ENCODE data around the gene CHPF.

CHPF gene

DNA sequence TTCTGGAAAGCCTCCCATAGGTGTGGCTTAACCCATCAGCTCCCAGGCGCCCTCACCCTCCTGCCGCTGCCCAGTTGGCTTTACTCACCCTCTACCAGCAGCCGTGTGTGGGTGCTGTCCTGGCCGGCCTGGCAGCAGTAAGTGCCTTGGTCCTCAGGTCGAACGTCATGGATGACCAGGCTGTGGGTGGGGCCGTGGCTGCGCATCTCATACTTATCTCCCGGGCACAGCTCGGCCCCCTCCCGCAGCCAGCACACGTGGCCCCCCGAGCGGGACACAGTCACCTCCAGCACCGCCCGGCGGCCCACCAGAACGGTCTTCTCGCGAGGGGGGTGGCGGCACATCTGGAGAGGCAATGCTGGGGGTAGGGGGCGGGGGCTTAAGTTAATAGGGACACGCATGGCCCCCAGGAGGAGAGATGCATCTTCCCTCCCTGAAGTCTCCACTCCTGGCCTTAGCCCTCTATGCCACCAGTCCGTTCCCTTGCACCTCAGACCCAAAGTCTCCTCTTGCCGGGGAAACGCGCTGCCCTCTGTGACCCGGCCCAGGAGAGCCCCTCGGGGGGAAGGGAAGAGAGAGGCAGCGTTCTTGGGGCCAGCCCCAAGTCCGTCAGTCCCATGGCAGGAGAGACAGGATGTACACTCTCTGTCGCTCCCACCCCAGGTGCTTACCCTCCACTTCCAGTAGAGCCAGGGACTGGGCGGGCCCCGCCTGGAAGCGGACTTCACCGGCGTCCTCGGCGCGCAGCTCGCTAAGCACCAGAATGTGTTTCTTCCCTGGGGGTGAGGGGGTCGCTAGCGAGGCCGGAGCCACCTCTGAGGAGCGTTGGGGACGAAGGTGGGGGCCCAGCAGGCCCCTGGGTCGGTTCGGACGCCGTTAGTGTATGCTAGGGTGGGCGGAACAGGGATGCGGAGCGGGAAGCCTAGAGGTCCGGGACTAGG is 8.1 kb upstream of the CHPF start:
- DNase-seq (ENCODE audit: low read depth), result no peak

DNA sequence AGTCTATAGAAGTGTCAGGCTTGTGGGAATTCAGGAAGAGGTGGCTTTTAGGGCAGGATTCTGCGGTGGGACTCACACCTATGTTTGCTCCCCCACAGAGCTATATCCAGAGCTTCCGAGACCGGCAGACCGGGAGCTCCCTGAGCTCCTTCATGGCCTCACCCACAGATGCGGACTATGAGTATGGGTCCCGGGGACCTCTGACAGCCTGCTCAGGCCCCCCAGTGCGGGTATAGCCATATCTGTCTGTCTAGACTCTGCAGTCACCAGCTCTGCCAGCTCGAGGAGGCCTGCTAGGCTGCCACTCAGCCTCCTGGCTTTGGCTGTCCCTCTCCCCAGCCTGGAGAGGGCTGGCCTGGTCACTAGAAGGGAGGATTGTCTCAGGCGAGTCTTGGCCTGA is 6.0 kb upstream of the CHPF start:
- DNase-seq (ENCODE audit: low read depth), result no peak

DNA sequence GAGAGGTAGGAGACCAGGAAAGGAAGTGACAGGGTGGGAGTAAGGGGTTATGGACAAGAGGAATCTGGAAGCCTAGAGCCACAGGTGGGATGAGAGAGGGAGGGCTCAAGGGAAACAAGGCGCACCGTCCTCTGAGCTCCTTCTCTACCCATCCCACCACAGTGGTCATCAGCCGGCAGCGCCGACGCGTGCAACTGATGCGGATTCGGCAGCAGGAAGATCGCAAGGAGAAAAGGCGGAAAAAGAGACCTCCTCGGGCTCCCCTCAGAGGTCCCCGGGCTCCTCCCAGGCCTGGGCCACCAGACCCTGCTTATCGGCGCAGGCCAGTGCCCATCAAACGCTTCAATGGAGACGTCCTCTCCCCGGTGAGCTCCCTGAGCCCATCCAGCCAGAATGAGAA is 5.4 kb upstream of the CHPF start:
- DNase-seq (ENCODE audit: low read depth), result no peak

DNA sequence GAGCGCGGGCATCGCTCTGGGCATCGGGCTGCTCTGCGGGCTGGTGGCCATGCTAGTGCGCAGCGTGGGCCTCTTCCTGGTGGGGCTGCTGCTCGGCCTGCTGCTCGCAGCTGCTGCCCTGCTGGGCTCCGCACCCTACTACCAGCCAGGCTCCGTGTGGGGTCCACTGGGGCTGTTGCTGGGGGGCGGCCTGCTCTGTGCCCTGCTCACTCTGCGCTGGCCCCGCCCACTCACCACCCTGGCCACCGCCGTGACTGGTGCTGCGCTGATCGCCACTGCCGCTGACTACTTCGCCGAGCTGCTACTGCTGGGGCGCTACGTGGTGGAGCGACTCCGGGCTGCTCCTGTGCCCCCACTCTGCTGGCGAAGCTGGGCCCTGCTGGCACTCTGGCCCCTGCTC is 4.0 kb upstream of the CHPF start:
- DNase-seq (ENCODE audit: low read depth), result no peak

DNA sequence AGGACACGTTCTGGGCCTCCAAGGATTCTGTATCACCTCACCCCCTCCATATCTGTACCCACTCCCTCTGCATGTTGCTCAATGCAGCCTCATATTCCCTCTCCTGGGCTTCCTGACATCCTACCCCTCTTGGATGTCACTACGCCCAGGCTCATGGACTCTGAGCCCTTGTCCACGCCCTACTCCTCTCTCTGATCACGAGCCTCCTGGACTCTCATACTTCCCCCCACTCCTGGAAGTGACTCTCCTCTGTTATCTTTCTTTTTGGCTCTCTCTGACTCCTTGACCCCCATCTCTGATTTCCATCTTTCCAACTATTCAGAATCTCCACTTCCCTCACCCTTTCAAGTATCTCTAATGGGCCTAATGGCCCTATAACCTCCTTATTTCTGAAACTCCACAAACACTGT is 2.3 kb upstream of the CHPF start:
- no peak for DNase-seq (ENCODE audit: low read depth)

DNA sequence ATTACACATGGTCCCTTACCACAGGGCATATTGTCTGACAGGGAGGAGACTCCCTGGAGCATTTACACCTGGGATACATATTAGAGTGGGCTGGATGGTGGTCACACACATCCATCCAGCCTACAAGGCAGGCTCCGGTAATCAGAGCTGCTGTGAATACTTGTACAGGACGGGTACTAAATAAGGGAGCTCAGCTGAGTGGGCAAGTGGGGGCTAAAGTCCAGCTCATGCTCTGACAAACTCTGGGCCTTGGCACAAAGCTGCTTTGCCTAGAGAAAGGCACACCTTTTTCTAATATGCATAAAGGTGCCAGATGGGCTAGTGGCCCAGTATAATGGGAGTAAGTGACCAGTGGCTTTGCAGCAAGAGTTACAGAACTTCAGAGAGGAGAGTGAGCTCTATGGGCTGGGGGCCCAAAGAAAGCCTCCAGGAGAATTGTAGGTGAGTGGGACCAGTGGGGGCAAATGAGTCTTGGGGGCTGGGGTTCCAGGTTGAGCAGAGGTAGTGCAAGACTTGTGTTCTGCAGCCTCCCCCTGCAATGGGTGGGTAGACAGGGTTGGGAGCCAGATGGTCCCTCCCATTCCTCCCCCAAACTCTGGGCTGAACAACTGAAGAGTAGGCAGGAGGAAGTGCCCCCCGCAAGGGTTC is 1.8 kb upstream of the CHPF start:
- no peak for DNase-seq (ENCODE audit: low read depth)

DNA sequence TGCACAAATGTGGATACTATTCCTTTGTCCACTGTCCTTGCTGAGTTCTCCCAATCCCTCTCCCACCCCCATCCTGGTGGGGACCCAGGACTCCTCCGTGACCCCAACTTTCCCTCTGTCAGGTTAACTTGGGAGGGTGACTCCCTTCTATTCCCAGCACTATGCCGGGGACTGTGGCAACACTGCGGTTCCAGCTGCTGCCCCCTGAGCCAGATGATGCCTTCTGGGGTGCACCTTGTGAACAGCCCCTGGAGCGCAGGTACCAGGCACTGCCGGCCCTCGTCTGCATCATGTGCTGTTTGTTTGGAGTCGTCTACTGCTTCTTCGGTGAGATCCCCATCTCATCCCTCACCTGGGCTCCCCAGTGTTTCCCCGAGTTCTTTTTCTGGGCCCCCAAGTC is 958 bp upstream of the CHPF start:
- DNase-seq (ENCODE audit: low read depth), result no peak

DNA sequence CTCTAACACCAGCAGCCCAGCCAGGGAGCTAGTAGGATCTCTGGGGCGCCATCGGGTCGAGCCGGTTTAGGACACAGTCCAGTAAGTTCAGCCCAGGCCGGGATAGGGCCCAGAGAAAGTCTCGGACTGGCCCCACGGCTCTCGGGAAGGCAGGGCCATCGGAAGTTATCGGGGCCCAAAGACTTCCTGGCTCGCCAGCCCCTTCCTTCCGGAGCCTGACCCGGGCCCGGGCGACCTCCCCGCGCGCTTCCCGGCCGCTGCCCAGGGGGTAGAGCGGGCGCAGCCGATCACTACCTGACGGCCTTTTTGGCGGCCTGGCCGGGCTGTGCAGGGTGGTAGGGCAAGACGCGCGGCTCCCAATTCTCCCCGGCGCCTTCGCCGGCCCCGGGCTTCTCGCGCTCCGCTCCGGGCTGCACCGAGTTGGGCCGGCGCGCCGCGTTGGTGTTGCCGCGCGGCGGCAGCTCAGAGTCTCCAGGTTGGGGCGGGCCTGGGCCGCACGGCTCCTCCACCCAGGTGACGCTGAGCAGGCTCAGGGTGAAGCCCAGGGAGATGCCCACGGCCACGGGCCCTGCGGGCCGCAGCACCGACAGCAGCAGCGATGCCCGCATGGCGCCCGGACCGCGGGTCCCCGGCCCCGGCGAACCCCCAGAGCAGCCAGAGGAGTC is 546 bp downstream of the CHPF start:
- DNase-seq (ENCODE audit: low read depth), result no peak

DNA sequence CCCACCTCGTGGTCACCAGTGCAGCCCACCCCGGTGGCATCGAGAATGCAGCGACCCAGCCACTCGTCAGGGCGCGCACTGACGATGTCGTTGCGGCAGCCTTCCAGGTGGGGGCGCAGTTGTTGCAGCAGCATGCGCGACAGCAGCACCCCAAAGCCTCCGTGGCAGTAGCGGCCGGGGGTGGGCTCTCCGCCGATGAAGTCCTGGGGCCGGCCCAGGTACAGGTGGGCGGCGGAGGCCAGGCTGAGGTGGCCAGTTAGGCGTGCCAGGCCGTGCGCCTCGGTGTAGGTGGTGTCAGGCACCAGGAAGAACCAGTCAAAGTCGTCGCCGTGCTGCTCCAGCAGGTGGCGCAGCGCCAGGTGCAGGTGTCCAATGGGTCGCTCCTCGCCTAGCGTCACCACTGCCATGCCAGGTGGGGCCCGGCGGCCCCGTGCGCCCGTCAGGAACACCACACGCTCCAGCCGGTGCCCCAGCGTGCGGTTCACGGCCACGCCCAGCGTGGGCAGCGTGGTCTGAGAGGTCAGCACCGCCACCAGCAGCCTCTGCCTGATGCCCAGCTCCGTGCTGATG is 1.9 kb downstream of the CHPF start:
- peak; percentile 79 for DNase-seq (ENCODE audit: low read depth)

DNA sequence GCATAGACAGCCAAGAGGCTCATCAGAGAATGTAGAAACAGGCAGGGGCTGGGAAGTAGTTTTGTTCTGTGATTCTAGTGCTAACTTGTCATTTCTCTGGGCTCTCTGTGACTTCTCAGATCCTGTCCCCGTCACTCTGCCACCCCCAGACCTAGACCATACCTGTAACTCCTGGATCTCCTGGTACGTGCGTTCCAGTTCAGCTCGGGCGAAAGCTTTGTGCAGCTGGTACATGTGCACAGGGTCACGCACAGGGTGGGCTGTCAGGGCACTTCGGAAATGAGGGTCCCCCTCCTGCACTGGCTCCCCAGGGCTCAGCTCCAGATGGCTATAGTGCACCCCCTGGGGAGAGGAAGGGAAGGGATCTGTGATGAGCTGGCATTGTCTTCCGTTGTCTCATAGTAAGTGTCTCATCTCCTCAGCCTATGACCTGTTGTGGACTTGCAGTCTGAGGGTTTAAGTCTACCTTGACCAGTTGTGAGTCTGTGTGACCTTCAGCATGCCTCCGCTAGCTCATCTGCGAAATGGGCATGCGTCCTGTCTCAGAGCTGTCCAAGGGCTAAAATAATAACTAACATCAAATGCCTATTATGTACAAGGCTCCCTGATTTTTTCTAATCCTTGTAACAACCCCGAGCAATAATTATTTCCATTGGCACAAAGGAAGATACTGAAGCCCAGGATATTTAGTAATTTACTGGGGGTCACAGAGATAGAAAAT is 2.7 kb downstream of the CHPF start:
- no peak for DNase-seq (ENCODE audit: low read depth)

DNA sequence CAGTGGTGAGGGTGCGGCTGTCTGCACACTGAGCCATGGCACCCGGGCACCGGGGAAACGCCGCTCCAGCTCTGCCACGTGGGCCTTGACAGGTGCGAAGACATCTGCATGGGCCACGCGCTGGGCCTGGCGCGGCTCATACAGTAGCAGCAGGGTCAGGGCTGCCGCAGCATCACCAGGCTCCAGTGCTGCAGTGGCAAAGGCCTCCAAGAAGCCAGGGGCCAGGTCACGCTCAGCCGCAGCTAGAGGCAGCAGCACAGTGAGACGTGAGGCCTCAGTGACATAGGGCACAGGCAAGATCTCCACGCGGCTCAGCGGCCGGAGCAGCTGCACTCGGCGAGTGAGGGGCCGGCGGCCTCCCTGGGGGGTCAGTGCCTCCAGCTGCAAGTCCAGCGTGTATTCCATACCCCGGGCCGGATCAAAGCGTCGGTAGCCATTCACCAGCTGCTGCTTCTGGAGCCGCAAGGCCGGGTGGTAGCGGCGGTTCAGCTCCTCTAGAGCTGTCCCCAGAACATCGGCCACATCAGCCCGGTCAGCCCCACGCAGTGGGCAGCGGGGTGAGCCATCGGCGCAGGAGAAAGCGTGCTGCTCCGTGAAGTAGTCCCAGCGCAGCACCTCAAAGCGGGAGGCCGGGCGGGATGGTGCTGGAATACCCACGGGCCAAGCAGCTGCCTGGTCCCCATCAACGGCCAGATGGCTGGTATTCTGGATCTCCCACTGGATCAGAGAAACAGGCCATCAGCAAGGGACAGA is 3.5 kb downstream of the CHPF start:
- no peak for DNase-seq (ENCODE audit: low read depth)

DNA sequence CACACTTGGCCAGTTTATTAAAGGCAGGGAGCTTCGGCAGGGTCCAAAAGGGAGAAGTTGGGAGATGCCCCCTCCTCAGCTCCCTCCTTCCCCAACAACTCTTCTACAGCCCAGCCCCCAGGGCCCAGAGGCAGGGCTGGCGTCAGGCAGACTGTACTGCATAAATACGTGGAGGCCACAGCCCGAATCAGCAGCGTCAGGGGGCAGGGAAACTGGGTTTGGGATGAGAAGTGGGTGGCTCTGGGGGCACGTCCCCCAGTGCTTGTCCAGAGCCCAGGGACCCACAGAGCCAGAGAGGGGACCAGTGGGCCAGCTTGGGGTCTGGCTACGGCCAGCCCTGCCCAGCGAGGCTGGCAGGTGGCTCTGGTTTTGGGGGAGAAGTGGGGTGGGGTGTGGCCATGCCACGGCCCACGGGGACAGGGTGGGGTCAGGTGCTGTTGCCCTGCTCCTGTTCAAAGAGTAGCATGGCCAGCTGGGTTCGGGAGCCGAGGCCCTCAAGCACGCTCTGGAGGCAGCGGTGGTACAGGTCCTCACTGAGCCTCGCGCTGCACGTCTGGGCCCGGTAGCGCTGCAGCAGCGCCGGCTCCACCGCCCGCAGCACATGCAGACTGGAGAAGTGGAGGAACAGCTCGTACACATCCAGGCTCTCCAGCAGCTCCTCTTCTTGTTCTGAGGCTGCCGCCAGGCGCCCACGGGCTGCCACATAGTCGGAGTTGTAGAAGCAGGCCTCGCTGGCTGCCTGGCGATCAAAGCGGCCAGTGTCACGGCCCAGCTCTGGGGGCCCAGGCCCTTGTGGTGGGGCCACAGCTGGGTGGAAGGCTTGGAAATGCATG is 4.4 kb downstream of the CHPF start:
- DNase-seq (ENCODE audit: low read depth), result no peak

DNA sequence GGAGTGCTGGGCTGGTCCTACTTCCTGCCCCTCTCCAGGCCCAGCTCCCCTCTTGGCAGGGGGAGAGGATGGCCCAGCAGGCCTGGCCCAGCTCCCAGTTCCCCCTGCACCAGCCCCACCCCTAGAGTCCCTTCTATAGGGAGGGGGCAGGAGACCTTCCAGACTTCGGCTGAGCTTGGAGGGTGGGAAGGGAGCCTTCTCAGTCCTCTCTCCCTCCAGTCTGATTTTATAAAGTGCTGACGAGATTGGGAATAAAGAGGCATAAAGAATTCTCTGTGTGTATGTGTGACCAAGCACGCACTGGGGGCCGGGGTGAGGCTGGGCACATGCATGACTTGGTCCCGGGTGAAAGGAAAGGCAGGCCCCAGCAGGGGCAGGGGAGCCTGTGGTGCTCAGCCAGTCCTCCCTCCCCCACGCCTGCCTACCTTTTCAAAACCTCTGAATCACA is 5.1 kb downstream of the CHPF start:
- no peak for DNase-seq (ENCODE audit: low read depth)

DNA sequence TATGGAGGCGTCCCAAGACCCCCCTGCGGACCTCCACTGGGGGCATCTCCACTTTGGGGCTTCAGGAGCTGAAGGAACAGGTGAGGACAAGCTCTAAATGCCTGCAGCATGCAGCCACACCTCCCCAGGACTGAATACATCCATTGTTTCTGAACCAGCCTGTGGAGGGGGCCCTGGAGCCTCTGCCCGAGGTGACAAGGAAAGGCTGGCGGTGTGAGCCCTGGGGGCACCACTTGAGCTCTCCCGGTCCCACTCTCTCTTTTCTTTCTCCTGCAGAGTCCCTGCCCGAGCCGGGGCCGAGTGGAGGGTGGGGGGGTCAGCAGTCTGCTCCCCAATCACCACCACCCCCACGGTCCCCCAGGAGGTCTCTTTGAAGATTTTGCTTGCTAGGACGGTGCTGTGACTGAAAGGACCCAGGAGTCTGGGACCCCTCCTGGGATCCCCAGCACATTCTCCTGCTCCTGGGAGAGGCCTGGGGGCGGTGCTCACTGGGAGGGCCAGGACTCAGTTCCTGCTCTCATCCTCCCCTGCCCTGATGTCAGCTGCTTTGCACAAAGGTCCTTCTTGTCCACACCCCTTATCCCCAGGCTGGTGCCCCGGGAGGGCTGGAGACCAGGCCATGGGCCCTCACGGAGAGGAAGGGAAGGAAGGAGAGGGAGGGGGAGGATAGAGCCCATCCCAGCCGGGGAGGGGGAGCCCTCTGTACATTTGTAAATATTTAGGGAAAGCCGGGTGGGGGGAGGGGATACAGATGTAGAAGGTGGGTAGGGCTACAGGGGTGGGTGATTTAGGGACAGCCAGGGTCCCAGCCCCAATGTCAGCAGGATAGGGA is 5.7 kb downstream of the CHPF start:
- no peak for DNase-seq (ENCODE audit: low read depth)

DNA sequence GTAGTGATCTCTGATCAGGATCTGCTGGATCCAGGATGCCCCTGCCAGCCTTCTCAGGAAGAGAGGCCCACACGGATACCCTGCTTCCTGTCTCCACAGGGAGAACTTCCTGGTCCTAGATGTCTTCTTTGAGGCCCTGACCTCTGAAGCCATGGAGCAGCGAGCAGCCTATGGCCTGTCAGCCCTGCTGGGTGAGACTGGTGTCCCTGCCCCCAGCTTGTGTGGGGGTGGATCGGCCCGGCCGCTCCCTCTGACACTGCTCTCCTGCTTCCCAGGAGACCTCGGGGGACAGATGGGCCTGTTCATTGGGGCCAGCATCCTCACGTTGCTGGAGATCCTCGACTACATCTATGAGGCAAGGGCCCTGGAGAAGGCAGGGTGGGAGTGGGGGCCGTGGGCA is 6.6 kb downstream of the CHPF start:
- DNase-seq (ENCODE audit: low read depth), result no peak

DNA sequence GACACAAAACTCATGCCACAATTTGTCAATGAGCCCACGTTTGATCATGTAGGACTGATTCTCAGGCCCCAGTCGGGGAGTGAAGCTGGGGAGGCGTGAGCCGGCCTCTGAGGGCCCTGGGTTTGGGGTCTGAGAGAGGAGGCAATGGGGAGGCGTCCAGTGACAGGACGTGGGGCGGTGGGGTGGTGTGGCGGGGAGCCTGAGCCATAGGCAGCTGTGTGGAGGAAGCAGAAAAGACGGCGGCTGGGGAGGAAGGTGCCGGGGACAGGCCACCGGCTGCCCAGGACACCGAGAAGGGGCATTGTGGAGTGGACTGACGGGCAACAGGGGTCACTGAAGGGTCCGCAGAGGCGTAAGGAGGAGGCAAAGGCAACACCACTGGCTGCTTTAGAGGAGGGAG is 7.2 kb downstream of the CHPF start:
- no peak for DNase-seq (ENCODE audit: low read depth)

DNA sequence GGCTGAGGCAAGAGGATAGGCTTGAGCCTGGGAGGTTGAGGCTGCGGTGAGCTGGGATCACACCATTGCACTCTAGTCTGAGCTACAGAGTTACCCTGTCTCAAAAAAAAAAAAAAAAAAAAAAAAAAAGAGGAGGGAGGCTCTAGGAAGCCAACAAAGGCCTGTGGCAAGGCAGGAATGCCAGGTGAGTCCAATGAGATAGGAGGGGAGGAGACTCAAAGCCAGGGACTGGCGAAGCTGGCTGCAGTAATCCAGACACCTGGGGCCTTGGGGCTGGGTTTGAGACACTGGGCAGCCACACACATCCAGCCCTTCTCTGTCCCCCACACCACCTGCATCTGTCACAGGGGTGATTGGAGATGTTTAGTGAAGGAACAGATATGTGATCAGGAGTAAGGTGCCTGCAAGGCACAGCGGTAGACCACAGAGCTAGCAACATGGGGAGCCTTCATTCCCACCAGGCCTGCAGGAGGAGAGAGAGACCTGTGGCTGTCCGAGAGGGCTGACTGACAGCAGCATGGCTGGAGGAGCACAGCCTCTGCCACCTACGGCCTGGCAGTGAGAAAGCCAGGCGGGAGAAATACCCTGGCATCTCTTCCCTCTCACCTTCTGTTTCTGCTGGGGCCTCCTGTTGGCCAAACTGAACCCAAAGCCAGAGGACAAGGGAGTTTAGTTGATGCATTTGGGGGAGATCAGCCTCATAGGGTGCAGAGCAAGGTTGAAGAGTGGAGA is 9.5 kb downstream of the CHPF start:
- no peak for DNase-seq (ENCODE audit: low read depth)

DNA sequence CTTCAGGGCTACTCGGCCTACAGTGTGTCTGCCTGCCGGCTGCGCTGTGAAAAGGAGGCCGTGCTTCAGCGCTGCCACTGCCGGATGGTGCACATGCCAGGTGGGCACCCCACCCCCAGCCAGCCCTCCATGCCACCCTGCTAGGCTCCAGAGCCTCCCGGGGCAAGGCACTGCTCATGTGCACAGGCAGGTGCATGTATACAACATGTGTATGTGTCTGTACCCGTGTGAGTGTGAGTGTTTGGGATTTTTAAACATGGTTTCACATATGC is 11.3 kb downstream of the CHPF start:
- no peak for DNase-seq (ENCODE audit: low read depth)

All from stimulated activated CD4-positive, alpha-beta T cell treated with anti-CD3 and anti-CD28 coated beads, Interleukin-2, amount 100 ng/mL, for 4 hours (primary cell).